ENCODE measurements around the gene RCOR2.

RCOR2 gene

GRCh38 chr11:63874511-63874910 is 42.5 kb downstream of the RCOR2 start:
- no peak for DNase-seq (ENCODE audit: low spot score)
- TF ChIP-seq CTCF (IDR thresholded peaks at IDR 0.05; ENCODE audit: borderline replicate concordance, control extremely low read depth, extremely low read depth, insufficient read depth, missing control alignments): no peak
- in situ Hi-C loops (cut with MboI; ENCODE audit: low sequenced_read_pairs, unreplicated experiment): no loop called here

- in situ Hi-C loops (cut with MboI; ENCODE audit: low sequenced_read_pairs, unreplicated experiment): no loop called here
- no peak for TF ChIP-seq CTCF (IDR thresholded peaks at IDR 0.05; ENCODE audit: borderline replicate concordance, control extremely low read depth, extremely low read depth, insufficient read depth, missing control alignments)
- DNase-seq (ENCODE audit: low spot score): no peak
Measured at GRCh38 chr11:63873311-63873710, 43.7 kb downstream of the RCOR2 start.

GRCh38 chr11:63872800-63873197 is 44.2 kb downstream of the RCOR2 start:
- no peak for TF ChIP-seq CTCF (IDR thresholded peaks at IDR 0.05; ENCODE audit: borderline replicate concordance, control extremely low read depth, extremely low read depth, insufficient read depth, missing control alignments)
- in situ Hi-C loops (cut with MboI; ENCODE audit: low sequenced_read_pairs, unreplicated experiment): no loop called here
- DNase-seq (ENCODE audit: low spot score): no peak

- peak; percentile 85 for DNase-seq (ENCODE audit: low spot score)
- TF ChIP-seq CTCF (IDR thresholded peaks at IDR 0.05; ENCODE audit: borderline replicate concordance, control extremely low read depth, extremely low read depth, insufficient read depth, missing control alignments): peak; percentile 68
- in situ Hi-C loops (cut with MboI; ENCODE audit: low sequenced_read_pairs, unreplicated experiment): no loop called here
Measured at GRCh38 chr11:63871962-63872799, 44.8 kb downstream of the RCOR2 start.

GRCh38 chr11:63870351-63871140 is 46.4 kb downstream of the RCOR2 start:
- no peak for DNase-seq (ENCODE audit: low spot score)
- in situ Hi-C loops (cut with MboI; ENCODE audit: low sequenced_read_pairs, unreplicated experiment): no loop called here
- no peak for TF ChIP-seq CTCF (IDR thresholded peaks at IDR 0.05; ENCODE audit: borderline replicate concordance, control extremely low read depth, extremely low read depth, insufficient read depth, missing control alignments)

- in situ Hi-C loops (cut with MboI; ENCODE audit: low sequenced_read_pairs, unreplicated experiment): no loop called here
Measured at GRCh38 chr11:63869683-63870082, 47.3 kb downstream of the RCOR2 start.

More at GRCh38 chr11:63869683-63870082, 47.3 kb downstream of the RCOR2 start:
- DNase-seq (ENCODE audit: low spot score): no peak
- no peak for TF ChIP-seq CTCF (IDR thresholded peaks at IDR 0.05; ENCODE audit: borderline replicate concordance, control extremely low read depth, extremely low read depth, insufficient read depth, missing control alignments)
